H54 (cell line): ENCODE data around the gene SQSTM1.

Experiments
- DNase-seq: peaks from one replicate; pipeline ENCODE4 v3.0.0; 2011; ENCODE audit warnings: low spot score, mixed read lengths; ENCODE audit not compliant: insufficient read length
- FAIRE-seq: peaks from 3 replicates; lab custom pipeline; 2011; peaks lifted over from hg19 to GRCh38; lab: Jason Lieb, UNC
- POLR2A ChIP-seq: IDR thresholded peaks from 2 replicates; pipeline ENCODE4 v1.6.1; 2011; ENCODE audit warnings: low read depth, mild to moderate bottlenecking, low read length

SQSTM1 gene

GRCh38 chr5:179805529-179806249 lies 15.0 kb upstream of the SQSTM1 start:
- no peak for FAIRE-seq
- TF ChIP-seq POLR2A, result peak; percentile 14; the same call in 1 of the 2 replicates
- DNase-seq, result no peak

- FAIRE-seq, result no peak
Observed at GRCh38 chr5:179806250-179807048, 14.3 kb upstream of the SQSTM1 start, which contains the start of gene MGAT4B. MGAT4B (minus strand) TSS chr5:179806866; CDS start chr5:179806583, 283 bp downstream.

GRCh38 chr5:179812135-179812825 lies 8.4 kb upstream of the SQSTM1 start:
- TF ChIP-seq POLR2A, result no peak
- DNase-seq (no peak), FAIRE-seq (no peak)

More at GRCh38 chr5:179806250-179807048, 14.3 kb upstream of the SQSTM1 start, which contains the start of gene MGAT4B:
- peak; percentile 89 for DNase-seq
- peak; percentile 87 for TF ChIP-seq POLR2A

- DNase-seq, result no peak
- FAIRE-seq, result no peak
- TF ChIP-seq POLR2A, result no peak
Observed at GRCh38 chr5:179812997-179813607, 7.6 kb upstream of the SQSTM1 start.

DNA sequence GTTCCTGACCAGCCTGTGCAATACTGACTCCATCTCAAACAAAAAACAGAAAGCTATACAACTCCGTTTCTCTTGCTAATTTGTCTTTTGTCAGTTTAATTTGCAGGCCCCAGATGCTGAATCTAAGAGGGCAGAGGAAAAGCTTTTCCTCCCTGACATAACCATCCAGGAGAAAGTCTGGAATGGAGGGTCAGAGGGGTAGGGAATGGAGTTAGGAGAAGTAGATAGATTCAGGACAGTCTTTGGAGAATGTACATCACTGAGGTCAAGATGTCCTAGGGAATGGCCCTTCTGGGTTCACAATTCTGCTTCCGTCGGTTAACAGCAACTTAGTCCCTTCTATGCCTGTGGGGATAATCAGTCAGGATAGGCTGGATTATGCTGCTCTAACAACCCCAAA lies 6.6 kb upstream of the SQSTM1 start:
- FAIRE-seq (no peak), DNase-seq (no peak)
- TF ChIP-seq POLR2A, result no peak

DNA sequence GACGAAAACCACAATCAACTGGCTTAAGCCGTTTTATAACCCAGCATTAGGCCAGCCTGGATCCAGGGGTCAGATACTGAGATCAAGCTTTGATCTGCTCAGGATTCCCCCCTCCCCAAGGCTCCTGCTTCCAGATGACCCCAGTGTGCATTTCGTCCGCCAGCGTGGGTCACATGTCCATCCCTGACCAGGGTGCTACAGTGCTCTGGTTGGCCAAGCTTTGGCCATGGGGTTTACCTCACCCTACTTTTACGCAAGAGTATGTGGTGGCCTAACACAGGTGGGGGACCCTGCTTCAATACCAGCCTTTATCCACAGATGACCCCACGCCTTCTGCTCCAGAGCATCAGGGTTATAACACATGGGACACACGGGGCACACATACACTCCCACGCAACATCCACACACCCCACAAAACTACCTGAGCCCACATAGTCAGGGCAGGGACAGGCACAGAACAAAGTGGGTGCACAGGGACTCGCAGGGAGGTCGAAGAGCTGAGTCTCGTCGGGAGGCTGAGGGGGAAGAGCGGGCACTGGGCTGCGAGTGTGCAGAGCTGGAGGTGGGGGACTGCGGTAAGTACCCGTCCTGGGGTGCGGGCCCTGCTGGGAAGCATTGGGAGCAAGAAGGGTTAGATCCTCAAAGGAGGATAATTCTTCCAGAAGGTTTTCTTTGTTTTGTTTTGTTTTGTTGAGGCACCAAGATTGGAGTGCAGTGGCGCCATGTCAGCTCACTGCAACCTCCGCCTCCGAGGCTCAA lies 5.0 kb upstream of the SQSTM1 start:
- no peak for DNase-seq
- FAIRE-seq, result no peak

GRCh38 chr5:179816401-179816795 lies 4.3 kb upstream of the SQSTM1 start:
- no peak for TF ChIP-seq POLR2A
- DNase-seq, result no peak
- FAIRE-seq, result no peak

More for the DNA sequence above, 5.0 kb upstream of the SQSTM1 start:
- TF ChIP-seq POLR2A, result no peak

- no peak for TF ChIP-seq POLR2A
- DNase-seq (no peak), FAIRE-seq (no peak)
Observed at GRCh38 chr5:179816796-179817469, 3.8 kb upstream of the SQSTM1 start.

DNA sequence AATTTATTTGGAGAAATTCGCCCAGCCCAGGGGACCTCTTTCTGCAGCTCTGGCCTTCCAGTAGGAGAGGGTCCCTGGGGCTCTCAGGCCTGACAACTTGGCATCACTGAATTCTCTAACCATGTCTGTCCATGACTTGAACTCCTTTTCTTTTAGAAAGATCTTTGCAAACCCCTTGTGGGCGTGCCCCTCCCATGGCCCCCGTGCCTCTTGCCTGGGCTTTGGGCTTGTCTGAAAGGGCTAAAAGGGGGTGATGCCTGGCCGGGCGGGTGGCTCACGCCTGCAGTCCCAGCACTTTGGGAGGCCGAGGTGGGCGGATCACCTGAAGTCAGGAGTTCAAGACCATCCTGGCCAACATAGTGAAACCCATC lies 3.2 kb upstream of the SQSTM1 start:
- FAIRE-seq (no peak), DNase-seq (no peak)
- TF ChIP-seq POLR2A, result no peak

GRCh38 chr5:179817890-179818745 lies 2.6 kb upstream of the SQSTM1 start:
- DNase-seq (no peak), FAIRE-seq (no peak)
- no peak for TF ChIP-seq POLR2A

DNA sequence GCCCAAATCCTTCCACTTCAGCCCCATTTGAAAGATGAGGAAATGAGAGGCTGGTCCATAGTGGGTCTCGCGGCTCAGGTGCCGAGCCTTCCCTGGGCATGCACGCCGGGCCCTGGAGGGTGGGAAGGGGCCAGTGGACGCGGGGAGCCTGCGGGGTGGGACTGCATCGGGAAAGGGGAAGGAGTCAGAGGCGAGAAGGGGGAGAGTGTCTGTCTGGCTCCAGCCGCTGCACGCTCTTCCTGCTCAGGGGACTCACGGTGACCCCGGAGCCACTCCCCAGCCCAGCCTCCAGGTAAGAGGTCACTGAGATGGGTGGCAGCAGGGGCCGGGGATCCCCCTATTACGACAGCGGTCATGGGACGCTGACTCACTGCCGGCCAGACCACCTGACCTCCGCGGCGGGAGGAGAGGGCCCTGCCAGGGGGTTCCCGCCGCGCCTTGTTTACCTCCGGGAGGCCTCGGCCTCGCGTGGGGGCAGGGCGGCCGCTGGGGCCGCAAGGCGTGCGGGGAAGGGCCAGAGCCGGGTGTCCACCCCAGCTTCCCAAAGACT lies 1.9 kb upstream of the SQSTM1 start:
- FAIRE-seq (no peak), DNase-seq (peak; percentile 97)
- TF ChIP-seq POLR2A, result peak; percentile 38; the same call in 1 of the 2 replicates
